Keratinocyte (primary cell): Measurements from ENCODE around the gene GPAT3. TPM values are rescaled to one million over a fixed set of nuclear protein-coding genes. Genes with fewer than 3 reads are reported as not detected.

Source experiments
- DNase-seq: peaks from one replicate; pipeline ENCODE4 v3.0.0-alpha.2; 2011; ENCODE audit warnings: low read depth, missing footprints, low spot score
- FAIRE-seq: peaks from 2 replicates; lab custom pipeline; 2011; peaks lifted over from hg19 to GRCh38; lab: Jason Lieb, UNC
- H2AFZ ChIP-seq: 2 replicates; pipeline ENCODE4 v1.6.0; 2012; ENCODE audit warnings: low read length, control low read depth, inconsistent platforms; ENCODE audit not compliant: control insufficient read depth
- H3K27ac ChIP-seq: 2 replicates; pipeline ENCODE4 v1.5.1; 2011; ENCODE audit warnings: low read length; ENCODE audit not compliant: control insufficient read depth, insufficient read depth
- H3K27me3 ChIP-seq: 3 replicates; pipeline ENCODE4 v1.6.0; 2011; ENCODE audit warnings: low read length; ENCODE audit not compliant: control insufficient read depth, insufficient read depth; ENCODE audit errors: extremely low read depth
- H3K36me3 ChIP-seq, 2 experiments: 2 replicates in 1 of 2; 3 replicates in 1 of 2; pipeline ENCODE4 v1.5.1; 2011; ENCODE audit warnings: low read length in 2 of 2, mild to moderate bottlenecking in 1 of 2; ENCODE audit not compliant: control insufficient read depth in 2 of 2, insufficient read depth in 2 of 2; ENCODE audit errors: extremely low read depth in 1 of 2
- H3K4me1 ChIP-seq: 3 replicates; pipeline ENCODE4 v1.5.1; 2011; ENCODE audit warnings: low read length; ENCODE audit not compliant: control insufficient read depth, insufficient read depth; ENCODE audit errors: extremely low read depth
- H3K4me2 ChIP-seq: 3 replicates; pipeline ENCODE4 v1.6.0; 2011; ENCODE audit warnings: low read depth, low read length; ENCODE audit not compliant: control insufficient read depth, insufficient read depth; ENCODE audit errors: extremely low read depth
- H3K4me3 ChIP-seq, 3 experiments: fragments of 200-600 bp in 1 of 3; sonication (generic) in 1 of 3; 2 replicates in 2 of 3; 3 replicates in 1 of 3; pipeline ENCODE4 v1.5.1; 2011 to 2016; ENCODE audit warnings: low read length in 3 of 3, mild to moderate bottlenecking in 3 of 3, control low read depth in 2 of 3, inconsistent platforms in 1 of 3, low read depth in 1 of 3, mixed read lengths in 1 of 3, mixed run types in 1 of 3, moderate library complexity in 1 of 3; ENCODE audit not compliant: control insufficient read depth in 2 of 3, insufficient read depth in 2 of 3; ENCODE audit errors: extremely low read depth in 1 of 3
- H3K79me2 ChIP-seq: 2 replicates; pipeline ENCODE4 v1.6.0; 2012; ENCODE audit warnings: low read length; ENCODE audit not compliant: control insufficient read depth, insufficient read depth
- H3K9ac ChIP-seq: 3 replicates; pipeline ENCODE4 v1.6.0; 2011; ENCODE audit warnings: low read length; ENCODE audit not compliant: control insufficient read depth, insufficient read depth; ENCODE audit errors: extremely low read depth
- H3K9me1 ChIP-seq: 3 replicates; pipeline ENCODE4 v1.6.0; 2011; ENCODE audit warnings: low read length; ENCODE audit not compliant: control insufficient read depth, insufficient read depth; ENCODE audit errors: extremely low read depth
- H3K9me3 ChIP-seq: 2 replicates; pipeline ENCODE4 v1.5.1; 2012; ENCODE audit warnings: low read depth, low read length; ENCODE audit not compliant: control insufficient read depth
- H4K20me1 ChIP-seq: 3 replicates; pipeline ENCODE4 v1.6.0; 2011; ENCODE audit warnings: low read length; ENCODE audit not compliant: control insufficient read depth, insufficient read depth; ENCODE audit errors: extremely low read depth
- EZH2 ChIP-seq: IDR thresholded peaks from one replicate; pipeline ENCODE4 v1.6.1; 2012; ENCODE audit warnings: inconsistent platforms, mild to moderate bottlenecking, low read length, moderate library complexity
- dilution Hi-C: fragments of 300-500 bp; cut with MboI; formaldehyde crosslinking; loops from one replicate; pipeline ENCODE4 v1.7.0; 2020; ENCODE audit warnings: low sequenced_read_pairs; ENCODE audit not compliant: extremely low pct_ligation_motif_present
- polyA plus RNA-seq, 5 experiments: library from polyadenylated mRNA; depleted of rRNA in 3 of 5; stranded (reverse) in 3 of 5; stranded (forward) in 1 of 5; unstranded in 1 of 5; fragments of >200 nt; gene quantifications; 1 replicate in 1 of 5; 2 replicates in 3 of 5; 3 replicates in 1 of 5; pipeline versions ENCODE4 v1.2.1 to v1.2.3, GENCODE V29; 2011 to 2012; ENCODE audit warnings: missing spikeins in 2 of 5, low read depth in 1 of 5, low replicate concordance in 1 of 5
- TF ChIP-seq, protein P1 (sequence below), 3 experiments: IDR thresholded peaks in 1 of 3; conservative IDR thresholded peaks in 1 of 3; optimal IDR thresholded peaks in 1 of 3; 2 replicates in 2 of 3; 3 replicates in 1 of 3; pipeline versions ENCODE3 to v1.5.1; 2011; ENCODE audit warnings: low read length in 3 of 3, mild to moderate bottlenecking in 3 of 3, moderate library complexity in 2 of 3, control low read depth in 1 of 3, inconsistent platforms in 1 of 3; ENCODE audit not compliant: insufficient read depth in 2 of 3; ENCODE audit errors: extremely low read depth in 1 of 3

GPAT3 gene
- polyA plus RNA-seq, 1 donor (not counting 4 experiments of a cell fraction or from before 2014, with no cell fraction given), result 2.4 TPM

DNA sequence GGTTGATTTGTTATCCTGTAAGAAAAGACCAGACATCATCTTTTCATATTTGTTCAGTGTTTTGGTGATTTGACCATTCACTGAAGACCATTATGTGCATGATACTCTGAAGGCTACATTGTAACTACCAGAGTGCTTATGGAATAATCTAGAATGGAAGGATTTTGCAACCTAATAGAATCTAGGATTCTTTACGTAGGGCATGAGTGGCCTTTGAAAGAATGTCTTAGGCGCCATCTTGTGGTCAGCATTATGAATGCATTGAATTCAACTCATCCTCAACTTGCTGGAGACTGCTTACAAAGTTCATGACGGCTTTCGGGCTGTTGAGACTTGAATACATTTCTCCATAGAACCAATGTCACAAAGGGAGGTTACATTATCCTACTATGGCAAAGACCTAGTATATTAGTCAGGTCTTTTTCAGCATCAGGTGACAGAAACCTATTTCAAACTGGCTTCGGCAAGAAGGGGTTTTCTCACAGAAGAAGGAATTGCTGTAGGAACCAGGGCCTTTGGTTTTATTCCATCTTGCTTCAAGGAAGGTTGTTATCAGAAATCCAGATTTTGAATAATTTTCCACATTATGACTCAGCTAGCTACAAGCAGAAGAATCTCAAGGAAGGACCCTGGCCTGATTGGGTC lies 104.1 kb downstream of the GPAT3 start:
- no peaks in the 10 kb centered on the region for H3K36me3 ChIP-seq
- H3K27ac ChIP-seq, result no peak overlapping the region
- no peak overlapping the region for H3K4me3 ChIP-seq
- H3K4me1 ChIP-seq, result no peaks in the 10 kb centered on the region
- peaks cover 4% of the 10 kb centered on the region for H3K27me3 ChIP-seq
- no peak overlapping the region for H3K4me2 ChIP-seq
- H4K20me1 ChIP-seq, result no peaks in the 10 kb centered on the region
- no peak overlapping the region for H2AFZ ChIP-seq
- H3K9me1 ChIP-seq, result no peaks in the 10 kb centered on the region
- FAIRE-seq (peak; percentile 93), DNase-seq (peak; percentile 30)
- H3K79me2 ChIP-seq, result no peaks in the 10 kb centered on the region
- no peak overlapping the region for H3K9ac ChIP-seq
- H3K9me3 ChIP-seq, result no peaks in the 10 kb centered on the region
- dilution Hi-C loops, result loop anchor here (10.0 kb wide), 1 partner anchor 135 kb away; no protein-coding TSS in a partner anchor
- TF ChIP-seq, protein P1, sequence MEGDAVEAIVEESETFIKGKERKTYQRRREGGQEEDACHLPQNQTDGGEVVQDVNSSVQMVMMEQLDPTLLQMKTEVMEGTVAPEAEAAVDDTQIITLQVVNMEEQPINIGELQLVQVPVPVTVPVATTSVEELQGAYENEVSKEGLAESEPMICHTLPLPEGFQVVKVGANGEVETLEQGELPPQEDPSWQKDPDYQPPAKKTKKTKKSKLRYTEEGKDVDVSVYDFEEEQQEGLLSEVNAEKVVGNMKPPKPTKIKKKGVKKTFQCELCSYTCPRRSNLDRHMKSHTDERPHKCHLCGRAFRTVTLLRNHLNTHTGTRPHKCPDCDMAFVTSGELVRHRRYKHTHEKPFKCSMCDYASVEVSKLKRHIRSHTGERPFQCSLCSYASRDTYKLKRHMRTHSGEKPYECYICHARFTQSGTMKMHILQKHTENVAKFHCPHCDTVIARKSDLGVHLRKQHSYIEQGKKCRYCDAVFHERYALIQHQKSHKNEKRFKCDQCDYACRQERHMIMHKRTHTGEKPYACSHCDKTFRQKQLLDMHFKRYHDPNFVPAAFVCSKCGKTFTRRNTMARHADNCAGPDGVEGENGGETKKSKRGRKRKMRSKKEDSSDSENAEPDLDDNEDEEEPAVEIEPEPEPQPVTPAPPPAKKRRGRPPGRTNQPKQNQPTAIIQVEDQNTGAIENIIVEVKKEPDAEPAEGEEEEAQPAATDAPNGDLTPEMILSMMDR (optimal IDR thresholded peaks at IDR 0.05 in 1 of 3, IDR thresholded peaks at IDR 0.05 in 1 of 3, conservative IDR thresholded peaks at IDR 0.05 in 1 of 3; ENCODE audit: extremely low read depth in 1 of 3, insufficient read depth in 2 of 3, low read length in 3 of 3), result peak; percentile 62 to 78 (median 74)
- TF ChIP-seq EZH2, result no peak

DNA sequence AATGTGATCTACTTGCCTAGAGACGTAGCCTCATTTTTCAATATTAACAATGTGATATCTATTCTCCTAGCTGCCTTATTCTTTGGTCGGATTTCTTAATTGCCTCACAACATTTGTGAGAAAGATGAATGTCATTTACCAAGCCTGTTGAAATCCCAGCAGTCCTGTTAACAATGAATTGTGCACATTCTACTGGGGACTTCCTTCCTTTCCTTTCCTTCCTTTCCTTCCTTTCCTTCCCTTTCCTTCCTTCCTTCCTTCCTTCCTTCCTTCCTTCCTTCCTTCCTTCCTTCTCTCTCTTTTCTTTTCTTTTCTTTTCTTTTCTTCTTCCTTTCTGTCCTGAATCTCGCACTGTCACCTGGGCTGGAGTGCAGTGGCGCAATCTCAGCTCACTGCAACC lies 107.1 kb downstream of the GPAT3 start:
- dilution Hi-C loops, result no loop called here
- TF ChIP-seq, protein P1 (optimal IDR thresholded peaks at IDR 0.05 in 1 of 3, IDR thresholded peaks at IDR 0.05 in 1 of 3, conservative IDR thresholded peaks at IDR 0.05 in 1 of 3; ENCODE audit: extremely low read depth in 1 of 3, insufficient read depth in 2 of 3, low read length in 3 of 3), result no peak
- no peak for TF ChIP-seq EZH2
- no peaks in the 10 kb centered on the region for H3K4me1 ChIP-seq
- no peak for DNase-seq
- no peak for FAIRE-seq
- no peak overlapping the region for H3K4me3 ChIP-seq
- H3K4me2 ChIP-seq, result no peak overlapping the region
- no peaks in the 10 kb centered on the region for H4K20me1 ChIP-seq
- H3K27ac ChIP-seq, result no peak overlapping the region
- H2AFZ ChIP-seq, result no peak overlapping the region
- H3K9me3 ChIP-seq, result no peaks in the 10 kb centered on the region
- H3K9ac ChIP-seq, result no peak overlapping the region
- H3K36me3 ChIP-seq, result no peaks in the 10 kb centered on the region
- no peaks in the 10 kb centered on the region for H3K79me2 ChIP-seq
- peaks cover 4% of the 10 kb centered on the region for H3K27me3 ChIP-seq
- H3K9me1 ChIP-seq, result no peaks in the 10 kb centered on the region
